DOHH2 (cell line): Measurements from ENCODE around the gene FILIP1.

Source experiments
- EZH2phosphoT487 ChIP-seq: fragments of 200-600 bp; sonication (generic); IDR thresholded peaks from 2 replicates; pipeline ENCODE4 v1.6.1; 2017; ENCODE audit warnings: borderline replicate concordance, mild to moderate bottlenecking, antibody characterized with exemption, low read length, moderate library complexity, mixed read lengths
- TF ChIP-seq, protein P1 (sequence below): fragments of 200-600 bp; sonication (generic); IDR thresholded peaks from one replicate; pipeline ENCODE4 v1.5.1; 2014; ENCODE audit warnings: antibody characterized with exemption, mild to moderate bottlenecking, low read depth, low read length; ENCODE audit not compliant: poor library complexity, severe bottlenecking

DNA sequence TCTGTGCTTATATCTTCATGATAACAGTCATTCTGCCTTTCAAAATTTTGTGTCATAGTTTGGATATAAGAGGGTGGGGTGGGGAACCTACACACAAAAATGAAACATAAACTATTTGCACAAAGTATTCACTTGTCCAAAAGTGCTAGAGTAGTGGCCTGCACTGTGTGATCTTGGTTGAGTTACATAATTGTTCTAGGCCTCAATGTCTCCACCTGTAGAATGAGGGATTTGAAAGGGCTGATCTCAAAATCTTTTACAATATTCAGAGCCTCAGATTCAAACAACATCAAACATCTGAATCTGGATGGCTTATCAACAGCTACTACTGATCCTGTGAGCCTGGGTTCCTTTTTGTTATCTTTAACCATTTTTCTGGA, 144.7 kb downstream of the FILIP1 start:
- TF ChIP-seq, protein P1, sequence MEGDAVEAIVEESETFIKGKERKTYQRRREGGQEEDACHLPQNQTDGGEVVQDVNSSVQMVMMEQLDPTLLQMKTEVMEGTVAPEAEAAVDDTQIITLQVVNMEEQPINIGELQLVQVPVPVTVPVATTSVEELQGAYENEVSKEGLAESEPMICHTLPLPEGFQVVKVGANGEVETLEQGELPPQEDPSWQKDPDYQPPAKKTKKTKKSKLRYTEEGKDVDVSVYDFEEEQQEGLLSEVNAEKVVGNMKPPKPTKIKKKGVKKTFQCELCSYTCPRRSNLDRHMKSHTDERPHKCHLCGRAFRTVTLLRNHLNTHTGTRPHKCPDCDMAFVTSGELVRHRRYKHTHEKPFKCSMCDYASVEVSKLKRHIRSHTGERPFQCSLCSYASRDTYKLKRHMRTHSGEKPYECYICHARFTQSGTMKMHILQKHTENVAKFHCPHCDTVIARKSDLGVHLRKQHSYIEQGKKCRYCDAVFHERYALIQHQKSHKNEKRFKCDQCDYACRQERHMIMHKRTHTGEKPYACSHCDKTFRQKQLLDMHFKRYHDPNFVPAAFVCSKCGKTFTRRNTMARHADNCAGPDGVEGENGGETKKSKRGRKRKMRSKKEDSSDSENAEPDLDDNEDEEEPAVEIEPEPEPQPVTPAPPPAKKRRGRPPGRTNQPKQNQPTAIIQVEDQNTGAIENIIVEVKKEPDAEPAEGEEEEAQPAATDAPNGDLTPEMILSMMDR: no peak
- TF ChIP-seq EZH2phosphoT487: no peak
